Breast epithelium (tissue), 4 donors: ENCODE data around the gene IQCN. TPM values are rescaled to one million over a fixed set of nuclear protein-coding genes. Genes with fewer than 3 reads are reported as not detected.

Experiments
- DNase-seq, 2 donors: peaks; one replicate each; pipeline ENCODE4 v3.0.0-alpha.2; 2019; ENCODE audit warnings: low spot score in 2 of 2
- H3K27ac ChIP-seq, 2 donors: fragments of 200-600 bp; sonication (generic) in 1 of 2; one replicate each; pipeline ENCODE4 v1.5.1; 2016 to 2019; ENCODE audit warnings: mild to moderate bottlenecking in 1 of 2
- H3K27me3 ChIP-seq, 2 donors: fragments of 200-600 bp; sonication (generic) in 1 of 2; one replicate each; pipeline versions ENCODE4 v1.5.1 to v1.6.0; 2017 to 2019; ENCODE audit warnings: control low read depth in 1 of 2, mild to moderate bottlenecking in 1 of 2
- H3K36me3 ChIP-seq: fragments of 200-600 bp; one replicate; pipeline ENCODE4 v1.5.1; 2019
- H3K4me1 ChIP-seq, 2 donors: fragments of 200-600 bp; sonication (generic); one replicate each; pipeline ENCODE4 v1.5.1; 2016 to 2019; ENCODE audit warnings: control low read depth in 1 of 2
- H3K4me3 ChIP-seq, 3 donors: fragments of 200-600 bp; sonication (generic); 1 replicate in 2 of 3; 2 replicates in 1 of 3; pipeline ENCODE4 v1.5.1; 2016 to 2019; ENCODE audit warnings: mild to moderate bottlenecking in 3 of 3, moderate library complexity in 2 of 3
- H3K9me3 ChIP-seq, 2 donors: fragments of 200-600 bp; sonication (generic) in 1 of 2; one replicate each; pipeline ENCODE4 v1.5.1; 2016 to 2019; ENCODE audit warnings: control low read depth in 1 of 2
- CTCF ChIP-seq, 3 donors: fragments of 450-650 bp; IDR thresholded peaks; one replicate each; pipeline ENCODE4 v1.5.1; 2016 to 2017; ENCODE audit warnings: antibody characterized with exemption in 3 of 3, mild to moderate bottlenecking in 3 of 3, moderate library complexity in 3 of 3
- POLR2A ChIP-seq: fragments of 450-650 bp; IDR thresholded peaks from one replicate; pipeline ENCODE4 v1.6.1; 2016; ENCODE audit warnings: antibody characterized with exemption, mild to moderate bottlenecking, moderate library complexity
- POLR2AphosphoS5 ChIP-seq, 3 donors: sonication (generic); formaldehyde crosslinking; IDR thresholded peaks; one replicate each; pipeline ENCODE4 v1.6.1; 2017; ENCODE audit warnings: antibody characterized with exemption in 3 of 3
- intact Hi-C: fragments of 100-400 bp; cut with DNase I; formaldehyde crosslinking; loops from one replicate; pipeline ENCODE4 v1.15.1; 2023; ENCODE audit warnings: low total_unique reads
- total RNA-seq, 3 donors: library from RNA; depleted of rRNA; stranded (reverse); fragments of >200 nt; gene quantifications; one replicate each; pipeline ENCODE4 v1.1.0, GENCODE V29; 2016

The IQCN gene
- total RNA-seq, 3 donors from 2014 or later = 7.0 to 16.6 (median 9.5) TPM

DNA sequence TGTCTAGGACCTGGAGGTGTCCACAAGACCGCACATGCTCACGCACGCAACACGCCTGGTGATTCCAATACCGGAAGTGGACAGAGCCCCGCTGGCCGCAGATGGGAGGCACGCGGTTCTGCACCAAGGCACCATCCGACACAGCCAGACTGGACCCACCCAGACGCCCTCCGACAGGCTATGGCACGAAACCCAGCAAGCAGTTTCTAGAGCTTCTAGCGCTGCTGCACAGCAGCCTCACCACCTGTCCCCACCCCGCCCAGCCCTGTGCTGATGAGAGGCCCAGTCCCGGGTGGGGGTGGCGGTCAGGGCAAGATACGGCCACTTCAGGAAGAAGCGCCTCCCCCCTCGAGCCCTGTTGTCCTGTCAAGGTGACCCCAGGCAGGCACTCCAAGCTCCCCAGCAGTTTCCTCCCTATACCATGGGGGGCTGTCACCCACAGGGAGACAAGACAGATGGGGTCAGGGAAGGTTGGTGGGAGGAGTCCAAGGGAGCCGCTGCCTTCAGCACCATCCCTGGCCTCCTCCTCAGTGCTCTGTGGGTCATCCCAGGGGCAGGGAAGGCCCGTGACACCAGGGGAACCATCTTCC is 37.3 kb upstream of the IQCN start:
- Histone ChIP-seq H3K4me3 (no peak overlapping the region), H3K36me3 (no peaks in the 10 kb centered on the region), H3K27ac (no peak overlapping the region), H3K27me3 (no peaks in the 10 kb centered on the region), H3K4me1 (no peaks in the 10 kb centered on the region), H3K9me3 (no peaks in the 10 kb centered on the region)
- intact Hi-C loops = loop anchor here (10.0 kb wide), 1 partner anchor 1313 kb away; the partner anchor contains the start of gene LPAR2
- TF ChIP-seq CTCF (IDR thresholded peaks at IDR 0.05) (no peak), POLR2AphosphoS5 (IDR thresholded peaks at IDR 0.05) (no peak), POLR2A (no peak)
- DNase-seq = no peak

GRCh38 chr19:18310966-18311365 is 36.7 kb upstream of the IQCN start:
- Histone ChIP-seq H3K36me3 (no peaks in the 10 kb centered on the region), H3K27me3 (no peaks in the 10 kb centered on the region), H3K4me1 (no peaks in the 10 kb centered on the region), H3K4me3 (no peak overlapping the region), H3K9me3 (no peaks in the 10 kb centered on the region), H3K27ac (no peak overlapping the region)
- TF ChIP-seq CTCF (IDR thresholded peaks at IDR 0.05) = no peak
- no peak for TF ChIP-seq POLR2AphosphoS5 (IDR thresholded peaks at IDR 0.05)
- TF ChIP-seq POLR2A = no peak
- no peak for DNase-seq
- intact Hi-C loops = loop anchor here (10.0 kb wide), 1 partner anchor 1314 kb away; the partner anchor contains the start of gene LPAR2

DNA sequence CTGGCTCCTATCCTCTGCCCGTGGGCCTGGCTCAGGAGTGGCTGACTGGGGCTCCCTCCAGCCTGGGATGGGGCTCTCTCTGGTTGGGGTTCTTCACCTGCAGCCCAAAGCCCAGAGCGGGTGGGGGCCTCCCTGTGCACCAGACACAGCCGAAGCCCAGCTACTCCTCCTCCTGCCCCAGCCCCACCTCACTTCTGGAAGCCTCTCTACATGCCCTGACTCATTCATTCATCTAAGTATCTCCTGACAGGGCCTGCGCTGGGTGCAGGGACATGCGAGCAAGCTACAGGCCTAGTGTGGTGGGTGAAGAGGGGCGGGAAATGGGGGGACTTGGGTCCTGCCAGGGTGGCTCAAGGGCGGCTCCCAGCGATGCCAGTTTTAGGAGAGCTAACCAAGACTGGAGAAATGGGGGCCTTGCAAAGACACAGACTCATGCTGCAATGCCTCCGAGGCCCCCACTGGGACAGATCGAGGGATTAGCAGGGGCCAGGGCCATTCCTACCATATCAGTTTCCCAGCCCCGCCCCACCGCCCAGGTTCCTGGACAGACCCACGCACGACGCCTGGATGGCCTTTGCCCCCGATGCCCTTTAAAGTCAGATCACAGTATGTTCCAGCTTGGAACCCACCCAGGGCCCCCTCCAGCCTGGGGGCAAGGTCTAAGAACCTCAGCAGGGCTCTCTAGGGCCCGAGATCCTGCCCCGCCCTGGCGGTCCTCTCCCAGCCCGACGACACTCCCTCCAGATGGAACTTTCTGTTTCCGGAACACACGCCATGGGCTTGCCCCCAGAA is 36.1 kb upstream of the IQCN start:
- no peak for TF ChIP-seq POLR2A
- TF ChIP-seq CTCF (IDR thresholded peaks at IDR 0.05) = no peak
- no peak for TF ChIP-seq POLR2AphosphoS5 (IDR thresholded peaks at IDR 0.05)
- H3K27ac ChIP-seq = no peak overlapping the region
- H3K36me3 ChIP-seq = no peaks in the 10 kb centered on the region

GRCh38 chr19:18309525-18310064 is 35.3 kb upstream of the IQCN start:
- peaks cover 4 to 6% of the 10 kb centered on the region in 2 donors for H3K4me1 ChIP-seq
- H3K9me3 ChIP-seq = no peaks in the 10 kb centered on the region
- no peak for DNase-seq
- intact Hi-C loops = loop anchor here (10.0 kb wide), 1 partner anchor 1315 kb away; the partner anchor contains the start of gene LPAR2
- no peak overlapping the region for H3K27ac ChIP-seq
- H3K27me3 ChIP-seq = no peaks in the 10 kb centered on the region
- TF ChIP-seq CTCF (IDR thresholded peaks at IDR 0.05) = no peak
- TF ChIP-seq POLR2A = no peak
- TF ChIP-seq POLR2AphosphoS5 (IDR thresholded peaks at IDR 0.05) = no peak
- no peak overlapping the region for H3K4me3 ChIP-seq
- no peaks in the 10 kb centered on the region for H3K36me3 ChIP-seq

More for the DNA sequence above, 36.1 kb upstream of the IQCN start:
- no peaks in the 10 kb centered on the region for H3K9me3 ChIP-seq
- DNase-seq = no peak
- intact Hi-C loops = loop anchor here (10.0 kb wide), 1 partner anchor 1314 kb away; the partner anchor contains the start of gene LPAR2
- H3K4me3 ChIP-seq = no peak overlapping the region
- H3K4me1 ChIP-seq = peaks cover under 1 to 2% of the 10 kb centered on the region in 2 donors
- no peaks in the 10 kb centered on the region for H3K27me3 ChIP-seq

GRCh38 chr19:18308948-18309325 is 34.7 kb upstream of the IQCN start:
- Histone ChIP-seq H3K27me3 (no peaks in the 10 kb centered on the region), H3K4me3 (no peak overlapping the region), H3K27ac (peak overlapping the region in 1 of 2 donors; percentile 7), H3K9me3 (no peaks in the 10 kb centered on the region), H3K4me1 (peaks cover 4 to 6% of the 10 kb centered on the region in 2 donors), H3K36me3 (no peaks in the 10 kb centered on the region)
- DNase-seq = no peak
- TF ChIP-seq CTCF (IDR thresholded peaks at IDR 0.05) (no peak), POLR2A (no peak), POLR2AphosphoS5 (IDR thresholded peaks at IDR 0.05) (no peak)
- intact Hi-C loops = no loop called here
